ENCODE data around the gene SULT1A1.
"Not testable (repeated sequence)": the region's sequence is repeated elsewhere in the genome, so short reads cannot be mapped to it uniquely, and the experiment has no call there.

The SULT1A1 gene

DNA sequence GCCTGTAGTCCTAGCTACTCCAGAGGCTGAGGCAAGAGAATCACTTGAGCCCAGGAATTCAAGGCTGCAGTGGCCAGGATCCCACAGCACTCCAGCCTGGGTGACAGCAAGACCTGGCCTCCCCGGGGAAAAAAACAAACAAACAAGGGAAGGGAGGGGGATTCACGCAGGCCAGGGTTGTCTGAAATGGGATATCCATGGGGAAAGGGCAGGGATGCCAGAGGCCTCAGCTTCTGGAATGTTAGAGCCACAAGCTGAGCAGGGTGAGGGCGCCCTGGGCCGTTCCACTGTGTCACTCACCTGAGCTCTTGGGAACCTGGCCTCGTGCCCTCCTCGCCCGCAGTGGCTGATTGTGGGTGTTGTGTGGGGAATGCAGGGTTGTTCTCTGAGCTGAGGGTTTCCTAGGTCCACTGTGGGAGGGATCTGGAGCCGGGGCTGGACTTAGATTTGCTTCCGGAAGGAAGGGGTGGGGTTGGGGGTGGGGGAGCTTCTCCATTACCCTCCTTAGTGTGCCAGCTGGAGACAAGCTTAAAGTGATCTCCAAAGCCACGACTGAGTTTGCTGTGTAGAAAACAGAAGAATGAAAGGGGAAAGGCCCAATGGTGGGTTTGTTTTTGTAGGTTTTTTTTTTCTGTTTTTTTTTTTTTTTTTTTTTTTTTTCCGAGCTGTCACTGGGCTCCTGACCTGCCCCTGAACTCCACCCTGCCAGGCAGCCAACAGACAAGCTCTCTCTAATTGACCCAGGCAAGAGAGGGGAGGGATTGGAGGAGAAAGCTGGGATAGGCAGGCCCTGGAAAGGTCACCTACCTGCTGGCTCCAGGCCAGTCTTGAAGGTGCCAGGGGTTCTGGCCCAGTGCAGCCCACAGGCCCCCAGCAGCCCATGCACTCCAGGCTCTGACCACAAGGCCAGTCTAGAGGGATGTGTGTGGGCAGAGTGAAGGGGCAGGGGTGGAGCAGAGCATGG lies at the start of gene SULT1A1:
Gene SULT1A1 (minus strand): TSS at position 414 of the 964 bp plus-strand sequence. CDS start 1,189 bp downstream, outside the sequence.
- Mint-ChIP-seq H3K4me1 (peaks cover 10% of the 10 kb centered on the region in 2 donors), H3K27ac (peak within 1 kb of the TSS; percentile 69), H3K27me3 (no peaks in the 10 kb centered on the region), H3K36me3 (peaks cover 0 to 3% of the 10 kb centered on the region in 2 donors), H3K9me3 (no peaks in the 10 kb centered on the region), H3K4me3 (no peak within 1 kb of the TSS)
- ATAC-seq (replicated peaks) (no peak), DNase-seq (no peak)

DNA sequence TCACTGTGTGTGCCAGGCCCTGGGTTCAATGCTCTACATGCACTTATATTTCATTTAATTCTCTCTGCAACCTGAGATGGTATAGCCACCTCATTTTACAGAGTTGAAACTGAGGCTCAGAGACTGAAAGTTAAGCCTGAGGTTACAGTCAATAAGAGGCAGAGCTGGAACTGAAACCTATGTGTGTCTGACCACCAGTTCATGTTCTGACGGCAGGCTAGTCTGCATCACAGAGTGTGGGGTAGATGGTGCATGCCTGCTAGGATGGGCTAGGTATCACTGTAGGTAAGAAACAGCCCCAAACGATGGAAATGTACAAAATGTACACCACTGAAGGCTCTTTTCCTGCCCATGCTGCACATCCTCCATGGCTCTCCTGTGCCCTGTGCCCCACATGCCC lies 30.1 kb upstream of the SULT1A1 start:
- H3K4me3 Mint-ChIP-seq; H3K4me1 Mint-ChIP-seq; H3K36me3 Mint-ChIP-seq; H3K27me3 Mint-ChIP-seq; H3K27ac Mint-ChIP-seq; H3K9me3 Mint-ChIP-seq; ATAC-seq (replicated peaks): not testable (repeated sequence)
- DNase-seq: peak; percentile 34

DNA sequence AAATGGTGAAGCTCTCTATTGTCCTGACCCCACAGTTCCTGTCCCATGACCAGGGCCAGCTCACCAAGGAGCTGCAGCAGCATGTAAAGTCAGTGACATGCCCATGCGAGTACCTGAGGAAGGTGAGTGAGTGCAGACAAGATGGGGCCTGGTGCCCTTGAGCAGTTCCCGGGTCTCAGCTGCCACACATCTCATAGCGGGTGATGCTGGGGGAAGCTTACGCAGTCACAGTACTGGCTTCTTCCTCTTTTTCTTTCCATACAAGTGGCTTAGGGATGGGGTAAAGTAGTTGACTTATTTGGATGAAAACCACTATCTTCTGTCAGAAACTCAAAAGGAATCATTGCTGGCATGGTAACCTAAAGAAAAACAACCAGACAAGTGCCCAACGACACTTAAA lies 28.5 kb upstream of the SULT1A1 start:
- not testable (repeated sequence) for H3K36me3 Mint-ChIP-seq; ATAC-seq (replicated peaks); H3K9me3 Mint-ChIP-seq; H3K27ac Mint-ChIP-seq; H3K4me1 Mint-ChIP-seq; DNase-seq; H3K4me3 Mint-ChIP-seq; H3K27me3 Mint-ChIP-seq

DNA sequence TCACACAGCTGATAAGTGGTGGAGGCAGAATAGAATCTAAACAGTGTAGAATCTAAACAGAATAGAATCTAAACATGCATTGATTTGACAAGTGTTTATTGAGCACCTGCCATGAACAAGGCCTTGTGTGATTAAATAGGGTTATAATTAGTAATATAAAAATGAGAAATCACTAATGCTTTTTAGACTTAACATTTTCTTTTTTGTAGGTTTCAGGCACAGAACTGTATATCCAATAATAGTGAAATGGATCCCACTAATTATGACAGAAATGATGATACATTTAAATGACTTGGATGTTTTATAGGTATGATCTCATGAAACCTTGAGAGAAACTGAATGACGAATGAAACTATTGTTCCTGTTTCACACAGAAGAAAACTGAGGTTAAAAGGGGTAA lies 27.9 kb upstream of the SULT1A1 start, which contains the start of gene NPIPB8:
Gene NPIPB8 (plus strand): TSS at position 301 of the 400 bp plus-strand sequence. CDS start 296 bp downstream, outside the sequence.
- not testable (repeated sequence) for H3K4me1 Mint-ChIP-seq; DNase-seq; H3K27ac Mint-ChIP-seq; H3K9me3 Mint-ChIP-seq; H3K36me3 Mint-ChIP-seq; ATAC-seq (replicated peaks); H3K27me3 Mint-ChIP-seq; H3K4me3 Mint-ChIP-seq

DNA sequence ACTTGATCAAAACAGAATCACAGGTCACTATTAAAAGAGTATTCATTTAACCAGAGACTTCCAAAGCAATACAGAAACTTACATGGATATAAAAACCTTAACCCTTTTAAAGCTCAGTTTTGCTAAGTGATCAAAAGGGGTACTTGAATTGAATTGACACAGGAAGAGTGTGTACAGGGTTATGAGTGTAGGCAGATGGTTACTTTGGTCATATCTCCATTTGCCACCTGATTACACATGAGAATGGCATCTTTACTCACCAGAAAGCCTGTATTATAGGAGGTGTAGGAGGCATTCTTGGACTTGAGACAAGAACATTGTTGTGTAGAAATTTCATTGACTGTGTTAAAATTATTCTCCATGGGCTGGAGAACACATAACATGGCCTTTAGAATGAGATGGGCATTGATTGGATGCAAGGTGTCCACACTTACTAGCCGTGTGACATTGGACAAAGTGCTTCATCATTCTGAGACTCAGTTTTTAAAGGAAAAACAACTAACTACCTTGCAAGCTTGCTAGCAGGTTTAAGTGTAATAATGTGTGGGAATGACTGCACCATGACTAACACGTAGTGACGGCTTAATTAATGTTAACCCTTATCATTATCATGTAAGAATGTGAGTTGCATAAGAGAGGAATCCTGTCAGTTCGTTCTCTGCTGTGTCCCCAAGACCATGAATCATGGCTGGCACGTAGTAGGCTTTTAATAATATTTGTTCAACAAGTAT lies 26.4 kb upstream of the SULT1A1 start:
- H3K9me3 Mint-ChIP-seq; ATAC-seq (replicated peaks); H3K27me3 Mint-ChIP-seq; H3K4me3 Mint-ChIP-seq; H3K36me3 Mint-ChIP-seq; DNase-seq; H3K4me1 Mint-ChIP-seq; H3K27ac Mint-ChIP-seq: not testable (repeated sequence)

DNA sequence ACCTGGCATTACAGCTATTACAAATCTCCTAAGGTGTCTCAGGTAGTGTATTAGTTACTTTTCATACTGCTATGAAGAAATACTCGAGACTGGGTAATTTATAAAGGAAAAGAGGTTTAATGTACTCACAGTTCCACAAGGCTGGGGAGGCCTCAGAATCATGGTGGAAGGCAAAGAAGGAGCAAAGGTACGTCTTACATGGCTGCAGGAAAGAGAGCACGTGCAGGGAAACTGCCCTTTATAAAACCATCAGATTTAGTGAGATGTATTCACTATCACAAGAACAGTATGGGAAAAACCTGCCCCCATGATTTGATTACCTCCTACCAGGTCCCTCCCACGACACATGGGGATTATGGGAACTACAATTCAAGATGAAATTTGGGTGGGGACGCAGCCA lies 21.1 kb upstream of the SULT1A1 start:
- not testable (repeated sequence) for H3K27ac Mint-ChIP-seq; H3K9me3 Mint-ChIP-seq; DNase-seq; H3K4me3 Mint-ChIP-seq; H3K36me3 Mint-ChIP-seq; H3K27me3 Mint-ChIP-seq; ATAC-seq (replicated peaks); H3K4me1 Mint-ChIP-seq

DNA sequence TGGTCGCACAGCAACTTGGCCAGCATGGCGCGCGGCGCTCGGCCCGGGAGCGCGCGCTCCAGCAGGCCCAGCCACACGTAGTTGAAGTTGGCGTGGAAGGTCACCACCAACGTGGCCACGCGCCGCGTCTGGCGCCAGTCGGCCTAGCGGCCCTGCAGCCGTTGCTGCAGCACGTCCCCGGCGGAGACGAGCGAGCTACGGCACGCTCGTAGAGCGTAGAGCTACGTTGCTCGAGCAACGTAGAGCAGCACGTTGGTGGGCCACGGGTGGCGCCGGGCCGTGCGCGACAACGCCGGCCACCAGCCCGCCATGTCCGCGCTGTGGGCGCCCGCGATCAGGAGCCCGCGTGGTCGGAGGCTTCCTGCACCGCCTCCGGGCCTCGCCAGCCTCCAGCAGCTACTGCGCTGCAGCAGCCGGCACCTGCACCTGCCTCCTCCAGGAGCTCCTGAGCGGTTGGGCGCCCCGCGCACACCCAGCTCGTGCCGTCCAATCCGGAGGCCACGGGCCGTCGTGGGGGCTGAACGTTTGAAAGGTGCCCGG lies 13.4 kb upstream of the SULT1A1 start:
- Mint-ChIP-seq H3K4me1 (peaks cover 4 to 23% of the 10 kb centered on the region in 2 donors), H3K27ac (peak overlapping the region; percentile 31), H3K9me3 (no peaks in the 10 kb centered on the region), H3K36me3 (no peaks in the 10 kb centered on the region), H3K27me3 (peaks cover 0 to 22% of the 10 kb centered on the region in 2 donors), H3K4me3 (peak overlapping the region; percentile 80 to 85)
- ATAC-seq (replicated peaks) (peak; percentile 91 to 94), DNase-seq (peak; percentile 43)

DNA sequence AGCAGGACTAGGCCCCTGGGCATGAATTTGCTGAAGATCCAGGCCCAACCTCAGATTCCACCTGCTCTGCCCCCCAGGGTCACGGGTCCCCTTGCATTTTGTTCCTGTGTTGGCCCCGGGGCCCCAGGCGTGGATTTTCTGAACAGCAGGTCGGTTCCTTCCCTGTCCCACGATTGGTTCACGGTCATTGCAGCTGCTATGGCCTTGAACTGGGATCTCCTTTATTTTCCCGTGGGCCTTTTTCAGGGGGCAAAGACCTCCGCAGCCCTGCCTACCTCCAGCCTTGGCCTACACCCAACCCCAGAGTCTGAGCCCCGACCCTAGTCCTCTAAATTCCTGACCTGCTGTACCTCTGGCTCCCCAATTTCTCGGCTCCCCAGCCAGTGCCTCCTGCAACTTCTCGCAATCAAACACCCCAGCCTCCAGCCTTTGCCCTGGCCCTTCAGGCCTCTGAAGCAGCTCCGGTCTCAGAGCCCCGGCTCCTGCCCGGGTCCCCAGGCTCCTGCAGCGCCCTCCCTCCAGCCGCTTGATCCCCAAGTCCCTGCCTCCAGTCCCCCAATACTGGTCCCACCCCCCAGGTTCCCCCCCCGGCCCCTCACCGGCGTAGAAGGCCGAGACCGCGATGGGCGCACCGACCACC lies 12.8 kb upstream of the SULT1A1 start:
- DNase-seq, H3K9me3 Mint-ChIP-seq, H3K36me3 Mint-ChIP-seq: not testable (repeated sequence)
- Mint-ChIP-seq H3K27me3 (peaks cover 0 to 22% of the 10 kb centered on the region in 2 donors), H3K4me1 (peaks cover 7 to 28% of the 10 kb centered on the region in 2 donors), H3K4me3 (peak overlapping the region; percentile 80 to 85), H3K27ac (peak overlapping the region; percentile 59)
- peak; percentile 25 to 32 for ATAC-seq (replicated peaks)

DNA sequence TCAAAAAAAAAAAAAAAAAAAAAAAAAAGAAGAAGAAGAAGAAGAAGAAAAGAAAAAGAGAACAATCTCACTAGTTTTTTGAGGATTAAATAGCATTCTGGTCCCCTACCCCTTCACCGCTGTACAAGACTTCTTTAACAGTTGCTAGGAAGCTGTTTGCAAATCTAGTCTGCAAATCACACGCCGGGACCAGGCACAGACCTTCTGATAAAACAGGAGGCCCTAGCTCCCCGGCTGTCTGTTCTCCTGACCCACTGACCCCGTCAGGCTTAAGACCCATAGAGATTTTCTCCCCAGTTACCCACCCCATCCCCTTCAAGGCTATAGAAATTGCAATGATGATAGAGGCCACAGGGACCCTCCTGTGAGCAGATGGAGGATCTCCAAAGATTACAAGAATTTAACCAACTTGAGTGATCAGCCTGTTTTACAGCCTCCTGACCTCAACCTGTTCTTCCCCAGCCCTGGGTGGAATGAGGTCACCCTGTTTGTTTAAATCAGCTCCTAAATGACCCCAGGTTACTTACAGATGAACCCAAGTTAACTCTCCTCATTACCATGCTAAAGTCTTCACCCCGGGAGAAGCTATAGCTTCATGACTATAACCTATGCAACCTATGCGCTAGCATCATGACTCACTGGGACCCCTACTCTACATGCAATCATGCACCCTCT lies 11.8 kb upstream of the SULT1A1 start:
- Mint-ChIP-seq H3K27me3 (peaks cover 0 to 22% of the 10 kb centered on the region in 2 donors), H3K27ac (no peak overlapping the region), H3K36me3 (no peaks in the 10 kb centered on the region), H3K4me1 (peaks cover 8 to 32% of the 10 kb centered on the region in 2 donors), H3K4me3 (no peak overlapping the region), H3K9me3 (no peaks in the 10 kb centered on the region)
- DNase-seq (no peak), ATAC-seq (replicated peaks) (no peak)

DNA sequence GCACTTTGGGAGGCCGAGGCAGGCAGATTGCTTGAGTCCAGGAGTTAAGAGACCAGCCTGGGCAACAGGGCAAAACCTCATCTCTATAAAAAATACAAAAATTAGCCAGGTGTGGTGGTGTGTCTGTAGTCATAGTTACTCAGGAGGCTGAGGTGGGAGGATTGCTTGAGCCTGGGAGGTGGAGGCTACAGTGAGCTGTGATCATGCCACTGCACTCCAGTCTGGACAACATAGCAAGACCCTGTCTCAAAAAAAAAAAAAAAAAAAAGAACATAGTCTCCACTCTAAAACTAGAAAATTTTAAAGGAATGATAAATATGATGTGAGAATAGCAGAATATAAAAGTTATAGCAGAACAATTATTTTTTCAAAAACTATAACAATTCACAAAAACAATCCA lies 10.5 kb upstream of the SULT1A1 start:
- H3K27ac Mint-ChIP-seq; ATAC-seq (replicated peaks); H3K36me3 Mint-ChIP-seq; DNase-seq; H3K4me3 Mint-ChIP-seq; H3K9me3 Mint-ChIP-seq: not testable (repeated sequence)
- peaks cover 8 to 32% of the 10 kb centered on the region in 2 donors for H3K4me1 Mint-ChIP-seq
- H3K27me3 Mint-ChIP-seq: peaks cover 0 to 17% of the 10 kb centered on the region in 2 donors

DNA sequence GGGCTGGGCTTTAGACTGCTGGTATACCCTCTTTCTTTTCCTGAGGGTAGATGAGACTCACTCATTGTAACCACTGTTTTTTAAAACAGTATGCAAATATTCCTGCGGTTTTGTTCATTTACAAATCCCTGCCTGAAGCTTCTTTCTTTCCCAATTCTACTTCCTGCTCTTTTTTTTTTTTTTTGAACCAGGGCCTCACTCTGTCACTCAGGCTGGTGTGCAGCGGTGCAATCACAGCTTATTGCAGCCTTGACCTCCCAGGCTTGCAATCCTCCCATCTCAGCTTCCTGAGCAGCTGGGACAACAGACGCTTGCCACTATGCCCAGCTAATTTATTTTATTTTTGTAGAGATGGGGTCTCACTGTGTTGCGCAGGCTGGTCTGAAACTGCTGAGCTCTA lies 8.0 kb upstream of the SULT1A1 start:
- ATAC-seq (replicated peaks): no peak
- H3K9me3 Mint-ChIP-seq: no peaks in the 10 kb centered on the region
- peaks cover 6 to 18% of the 10 kb centered on the region in 2 donors for H3K4me1 Mint-ChIP-seq
- no peaks in the 10 kb centered on the region for H3K36me3 Mint-ChIP-seq
- H3K4me3 Mint-ChIP-seq: no peak overlapping the region
- no peak overlapping the region for H3K27ac Mint-ChIP-seq
- no peak for DNase-seq
- H3K27me3 Mint-ChIP-seq: no peaks in the 10 kb centered on the region

DNA sequence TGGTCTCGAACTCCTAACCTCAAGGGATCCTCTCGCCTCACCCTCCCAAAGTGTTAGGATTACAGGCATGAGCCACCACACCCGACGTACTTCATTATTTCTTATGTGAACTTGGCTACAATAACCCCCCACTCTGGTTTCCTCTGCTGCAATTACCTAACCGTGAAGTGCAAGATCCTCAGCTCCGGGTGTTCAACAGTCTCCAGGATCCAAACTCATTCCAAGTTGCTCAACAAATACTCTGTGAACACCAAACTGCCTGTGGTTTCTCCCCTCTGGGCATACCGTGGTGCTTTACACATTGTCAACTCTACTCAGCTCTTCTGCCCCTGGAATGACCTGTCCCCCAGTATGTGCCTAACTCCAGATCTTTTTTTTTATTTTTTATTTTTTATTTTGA lies 6.8 kb upstream of the SULT1A1 start:
- Mint-ChIP-seq H3K27me3 (no peaks in the 10 kb centered on the region), H3K9me3 (no peaks in the 10 kb centered on the region), H3K4me1 (peaks cover 4 to 9% of the 10 kb centered on the region in 2 donors), H3K36me3 (no peaks in the 10 kb centered on the region), H3K27ac (no peak overlapping the region), H3K4me3 (no peak overlapping the region)
- ATAC-seq (replicated peaks) (no peak), DNase-seq (no peak)

DNA sequence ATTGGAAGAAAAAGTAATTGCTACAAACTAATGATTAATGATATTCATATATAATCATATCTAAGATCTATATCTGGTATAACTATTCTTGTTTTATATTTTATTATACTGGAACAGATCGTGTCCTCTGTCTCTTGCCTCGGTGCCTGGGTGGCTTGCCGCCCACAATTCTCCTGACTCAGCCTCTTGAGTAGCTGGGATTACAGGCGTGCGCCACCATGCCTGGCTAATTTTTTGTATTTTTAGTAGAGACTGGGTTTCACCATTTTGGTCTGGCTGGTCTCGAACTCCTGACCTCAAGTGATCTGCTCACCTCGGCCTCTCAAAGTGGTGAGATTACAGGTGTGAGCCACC lies 6.4 kb upstream of the SULT1A1 start:
- DNase-seq; H3K27ac Mint-ChIP-seq; H3K4me1 Mint-ChIP-seq; ATAC-seq (replicated peaks); H3K27me3 Mint-ChIP-seq; H3K4me3 Mint-ChIP-seq; H3K9me3 Mint-ChIP-seq; H3K36me3 Mint-ChIP-seq: not testable (repeated sequence)
